SK-N-SH (cell line): ENCODE results near the gene IGDCC3. TPM values are rescaled to one million over a fixed set of nuclear protein-coding genes. Genes with fewer than 3 reads are reported as not detected.

ENCODE experiments used
- EP300 ChIP-seq, 2 experiments: IDR thresholded peaks; 2 replicates each; pipeline versions ENCODE4 v1.4.0 to v1.6.1; 2012; ENCODE audit warnings: borderline replicate concordance in 1 of 2, low read depth in 1 of 2, low read length in 1 of 2
- NFIC ChIP-seq: IDR thresholded peaks from 2 replicates; pipeline ENCODE4 v1.4.0; 2012; ENCODE audit warnings: borderline replicate concordance
- REST ChIP-seq: IDR thresholded peaks from 2 replicates; pipeline ENCODE4 v1.6.1; 2012; ENCODE audit warnings: mild to moderate bottlenecking, low read depth, low read length, moderate library complexity
- RXRA ChIP-seq: IDR thresholded peaks from 2 replicates; pipeline ENCODE4 v1.4.0; 2012; ENCODE audit warnings: low read depth, mild to moderate bottlenecking, borderline replicate concordance
- TAF1 ChIP-seq: IDR thresholded peaks from 2 replicates; pipeline ENCODE4 v1.6.1; 2012; ENCODE audit warnings: low read depth, mild to moderate bottlenecking, low read length, moderate library complexity, borderline replicate concordance
- TCF12 ChIP-seq: IDR thresholded peaks from 2 replicates; pipeline ENCODE4 v1.4.0; 2012
- TEAD4 ChIP-seq: IDR thresholded peaks from 2 replicates; pipeline ENCODE4 v1.4.0; 2012; ENCODE audit warnings: mild to moderate bottlenecking, borderline replicate concordance; ENCODE audit not compliant: insufficient read depth
- polyA plus RNA-seq, 3 experiments: library from polyadenylated mRNA; depleted of rRNA; stranded (reverse); fragments of >200 nt; gene quantifications; 2 replicates each; pipeline ENCODE4 v1.2.3, GENCODE V29; 2012
- small RNA-seq, 7 experiments: library from RNA; depleted of rRNA; stranded (forward); fragments of <200 nt; gene quantifications; one replicate each; pipeline ENCODE3, GENCODE V24; 2012
- TF ChIP-seq, protein P1 (sequence below): IDR thresholded peaks from 2 replicates; pipeline ENCODE4 v1.4.0; 2012; ENCODE audit warnings: low read depth

The IGDCC3 gene
- polyA plus RNA-seq, 1 of the 3 experiments (the other 2 are of a cell fraction) = 0.43 TPM

- TF ChIP-seq REST = no peak
- TF ChIP-seq TEAD4 = no peak
- no peak for TF ChIP-seq EP300 (IDR thresholded peaks at IDR 0.05; ENCODE audit: borderline replicate concordance in 1 of 2, low read depth in 1 of 2, low read length in 1 of 2)
- TF ChIP-seq TCF12 = no peak
- TF ChIP-seq, protein P1, sequence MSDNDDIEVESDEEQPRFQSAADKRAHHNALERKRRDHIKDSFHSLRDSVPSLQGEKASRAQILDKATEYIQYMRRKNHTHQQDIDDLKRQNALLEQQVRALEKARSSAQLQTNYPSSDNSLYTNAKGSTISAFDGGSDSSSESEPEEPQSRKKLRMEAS = no peak
- no peak for TF ChIP-seq NFIC
- TF ChIP-seq RXRA = no peak
- TF ChIP-seq TAF1 = no peak
Observed at GRCh38 chr15:65278480-65278879, 99.3 kb downstream of the IGDCC3 start (continued).

Small RNAs within 50 kb of the gene (small RNA-seq; reads per million reads assigned to genes)
- gene RNU5A-1 = 32.5 to 2,443 (median 184) reads per million in 7 experiments
- gene RNU5B-1 = 35.6 to 1,462 (median 129) reads per million in 7 experiments
- 0 to 31.5 (median 2.2) reads per million in 7 experiments for gene SNORA24B

Other genes starting within 250 kb of the IGDCC3 start
- 15.3 and 17.5 TPM in 2 replicates for gene PDCD7, start 244.2 kb downstream of the IGDCC3 start, polyA plus RNA-seq (2012; rRNA removed)
- 12.9 and 17.3 TPM in 2 replicates for gene CLPX, start 192.7 kb downstream of the IGDCC3 start, polyA plus RNA-seq (2012; rRNA removed)
- gene CILP, start 166.5 kb downstream of the IGDCC3 start, polyA plus RNA-seq (2012; rRNA removed) = 0.03 and 0.15 TPM in 2 replicates
- 6.3 and 6.5 TPM in 2 replicates for gene PARP16, start 91.1 kb downstream of the IGDCC3 start, polyA plus RNA-seq (2012; rRNA removed)
- not detected in 2 replicates for gene RNU5A-1, start 82.0 kb downstream of the IGDCC3 start, polyA plus RNA-seq (2012; rRNA removed)
- gene RNU5B-1, start 73.3 kb downstream of the IGDCC3 start, polyA plus RNA-seq (2012; rRNA removed) = not detected in 2 replicates
- gene IGDCC4, start 44.9 kb upstream of the IGDCC3 start, polyA plus RNA-seq (2012; rRNA removed) = 0.15 and 0.21 TPM in 2 replicates
- gene DPP8, start 139.7 kb upstream of the IGDCC3 start, polyA plus RNA-seq (2012; rRNA removed) = 13.9 and 14.1 TPM in 2 replicates
- 45.7 and 58.6 TPM in 2 replicates for gene HACD3, start 152.5 kb upstream of the IGDCC3 start, polyA plus RNA-seq (2012; rRNA removed)
- gene INTS14, start 233.1 kb upstream of the IGDCC3 start, polyA plus RNA-seq (2012; rRNA removed) = 44.9 and 55.5 TPM in 2 replicates
- gene SLC24A1, start 243.9 kb upstream of the IGDCC3 start, polyA plus RNA-seq (2012; rRNA removed) = 7.7 and 8.7 TPM in 2 replicates